GM12878 (cell line): ENCODE data around the gene MAPRE2. TPM values are rescaled to one million over a fixed set of nuclear protein-coding genes. Genes with fewer than 3 reads are reported as not detected.
A peak's percentile ranks its signal among the peaks of the same experiment; 100 is the strongest.

Experiments
- ATF7 ChIP-seq: fragments of 450-650 bp; IDR thresholded peaks from 2 replicates; pipeline ENCODE4 v1.6.1; 2016; ENCODE audit warnings: low read depth, mild to moderate bottlenecking
- CREB1 ChIP-seq: IDR thresholded peaks from 2 replicates; pipeline ENCODE4 v1.6.1; 2012; ENCODE audit warnings: low read depth, mild to moderate bottlenecking, inconsistent platforms
- EP300 ChIP-seq, 2 experiments: fragments of 150-350 bp in 1 of 2; IDR thresholded peaks; 2 replicates each; pipeline ENCODE4 v1.6.1; 2011 to 2012; ENCODE audit warnings: low read depth in 2 of 2, low read length in 2 of 2, borderline replicate concordance in 1 of 2, improper control_type of control experiment in 1 of 2, inconsistent platforms in 1 of 2; ENCODE audit not compliant: control insufficient read depth in 1 of 2
- IRF4 ChIP-seq: IDR thresholded peaks from 2 replicates; pipeline ENCODE4 v1.6.1; 2011; ENCODE audit warnings: low read depth, low read length
- JUNB ChIP-seq: IDR thresholded peaks from 2 replicates; pipeline ENCODE4 v1.6.1; 2016; ENCODE audit warnings: antibody characterized with exemption, mild to moderate bottlenecking
- PAX5 ChIP-seq: IDR thresholded peaks from 2 replicates; pipeline ENCODE4 v1.6.1; 2011; ENCODE audit warnings: low read depth, low read length, borderline replicate concordance
- PML ChIP-seq: IDR thresholded peaks from 2 replicates; pipeline ENCODE4 v1.6.1; 2012; ENCODE audit warnings: low read length, inconsistent platforms
- POLR2AphosphoS2 ChIP-seq: IDR thresholded peaks from 2 replicates; pipeline ENCODE4 v1.6.1; 2011; ENCODE audit warnings: low read depth, mild to moderate bottlenecking, low read length, improper control_type of control experiment, moderate library complexity
- POLR2AphosphoS5 ChIP-seq: IDR thresholded peaks from 2 replicates; pipeline ENCODE4 v1.6.1; 2011; ENCODE audit warnings: mild to moderate bottlenecking, low read length, inconsistent platforms
- SIX5 ChIP-seq: IDR thresholded peaks from 2 replicates; pipeline ENCODE4 v1.6.1; 2011; ENCODE audit warnings: mild to moderate bottlenecking, low read depth, low read length, moderate library complexity; ENCODE audit not compliant: severe bottlenecking
- SMAD5 ChIP-seq: IDR thresholded peaks from 2 replicates; pipeline ENCODE4 v1.6.1; 2016; ENCODE audit warnings: antibody characterized with exemption, low read depth
- SREBF1 ChIP-seq: IDR thresholded peaks from 2 replicates; pipeline ENCODE4 v1.6.1; 2012; ENCODE audit warnings: mild to moderate bottlenecking, low read length
- SUPT20H ChIP-seq: IDR thresholded peaks from 2 replicates; pipeline ENCODE4 v1.6.1; 2011; ENCODE audit warnings: low read depth, mild to moderate bottlenecking, low read length, moderate library complexity, borderline replicate concordance; ENCODE audit not compliant: control insufficient read depth
- ZNF24 ChIP-seq: fragments of 450-650 bp; IDR thresholded peaks from 2 replicates; pipeline ENCODE4 v1.6.1; 2017; ENCODE audit warnings: antibody characterized with exemption, mild to moderate bottlenecking
- ZNF274 ChIP-seq: IDR thresholded peaks from one replicate; pipeline ENCODE4 v1.8.0; 2011; ENCODE audit not compliant: insufficient read length, insufficient read depth
- polyA plus RNA-seq, 11 experiments: library from polyadenylated mRNA; depleted of rRNA in 4 of 11; unstranded in 6 of 11; stranded (reverse) in 5 of 11; fragments of >200 nt; fragmentation: Nextera tagmentation in 4 of 11; fragmentation: Illumina TruSeq in 1 of 11; extraction: Ambion mirVana in 4 of 11; extraction: Trizol in 1 of 11; gene quantifications; 1 replicate in 1 of 11; 2 replicates in 10 of 11; pipeline versions ENCODE4 v1.2.1 to v1.2.3, GENCODE V29; 2011 to 2016; ENCODE audit warnings: inconsistent platforms in 2 of 11, missing spikeins in 2 of 11, low read depth in 1 of 11
- total RNA-seq, 4 experiments: library from RNA; depleted of rRNA in 3 of 4; stranded (reverse); fragments of >200 nt in 3 of 4; fragmentation: Illumina TruSeq in 1 of 4; extraction: Trizol in 1 of 4; gene quantifications; 2 replicates each; pipeline versions ENCODE4 v1.2.1 to v1.2.3, GENCODE V29; 2013 to 2021
- TF ChIP-seq, protein P1 (sequence below): fragments of 450-650 bp; formaldehyde crosslinking; IDR thresholded peaks from 2 replicates; pipeline ENCODE4 v1.5.0; 2022; ENCODE audit warnings: mild to moderate bottlenecking, missing genetic modification characterization
- TF ChIP-seq, protein P2 (sequence below): IDR thresholded peaks from 2 replicates; pipeline ENCODE4 v1.6.1; 2011; ENCODE audit warnings: borderline replicate concordance, low read depth, mild to moderate bottlenecking, moderate library complexity, mixed read lengths, low read length; ENCODE audit not compliant: insufficient read depth; ENCODE audit errors: extremely low read length
- TF ChIP-seq, protein P3 (sequence below): IDR thresholded peaks from 2 replicates; pipeline ENCODE4 v1.6.1; 2011; ENCODE audit warnings: borderline replicate concordance, low read depth, mild to moderate bottlenecking, moderate library complexity, low read length; ENCODE audit not compliant: insufficient read depth, poor library complexity, severe bottlenecking
- TF ChIP-seq, protein P4 (sequence below): IDR thresholded peaks from 2 replicates; pipeline ENCODE4 v1.6.1; 2012; ENCODE audit warnings: low read depth, low read length, improper control_type of control experiment
- TF ChIP-seq, protein P5 (sequence below): IDR thresholded peaks from 2 replicates; pipeline ENCODE4 v1.6.1; 2011; ENCODE audit warnings: mild to moderate bottlenecking, low read depth, low read length, moderate library complexity; ENCODE audit not compliant: insufficient replicate concordance

The MAPRE2 gene
- total and polyA plus RNA-seq, 10 of the 15 experiments (the other 5 are each of a cell fraction or from before 2014, with no cell fraction given), result 11.0 to 50.6 (median 24.0) TPM

DNA sequence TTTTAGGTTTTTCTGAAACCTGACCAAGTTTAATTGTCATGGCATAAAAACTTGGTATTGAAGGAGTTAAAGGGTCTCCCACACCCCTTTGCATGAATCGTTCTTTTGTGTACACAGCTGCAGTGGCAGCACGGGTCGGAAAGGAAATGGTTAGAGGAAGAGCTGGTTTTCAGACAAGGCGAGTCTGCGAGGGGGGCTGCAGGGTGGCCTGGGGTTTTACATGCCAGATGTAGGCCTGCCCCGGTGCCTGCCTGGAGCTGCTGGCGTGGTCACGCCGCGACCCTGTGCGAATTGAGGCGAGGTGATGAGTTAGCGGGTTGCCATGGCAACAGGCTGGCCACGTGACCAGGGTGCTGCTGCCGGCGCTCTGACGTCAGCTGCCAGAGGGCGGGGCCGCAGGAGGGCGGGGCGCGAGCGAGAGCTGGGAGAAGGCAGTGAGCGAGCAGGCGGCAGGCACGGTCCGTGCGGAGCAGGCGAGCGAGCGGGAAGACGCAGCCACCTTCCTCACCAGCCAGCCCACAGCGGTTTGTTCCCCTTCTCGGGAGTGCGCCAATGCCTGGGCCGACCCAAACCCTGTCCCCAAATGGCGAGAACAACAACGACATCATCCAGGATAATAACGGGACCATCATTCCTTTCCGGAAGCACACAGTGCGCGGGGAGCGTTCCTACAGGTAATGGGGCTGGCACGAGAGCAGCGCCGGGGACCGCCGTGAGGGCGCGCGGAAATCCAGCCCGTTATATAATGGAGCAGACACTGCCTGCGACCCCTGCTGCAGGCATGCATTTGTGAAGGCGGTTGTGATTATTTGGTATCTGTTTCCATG, at the start of gene MAPRE2 (continued):
- TF ChIP-seq POLR2AphosphoS2 (peak; percentile 86; the same call in 1 of the 2 replicates), PML (no peak), ZNF24 (no peak), SMAD5 (no peak; the same call in 1 of the 2 replicates), PAX5 (no peak), JUNB (no peak), ZNF274 (no peak), ATF7 (peak; percentile 47; the same call in 1 of the 2 replicates), SREBF1 (no peak), SIX5 (no peak), POLR2AphosphoS5 (peak; percentile 91), IRF4 (no peak), EP300 (IDR thresholded peaks at IDR 0.05; ENCODE audit: borderline replicate concordance in 1 of 2, control insufficient read depth in 1 of 2, low read depth in 2 of 2, low read length in 2 of 2) (peak in 1 of 2 experiments; percentile 43; a peak in 2 of 4 replicates), SUPT20H (no peak), CREB1 (peak; percentile 92)
- TF ChIP-seq, protein P1, sequence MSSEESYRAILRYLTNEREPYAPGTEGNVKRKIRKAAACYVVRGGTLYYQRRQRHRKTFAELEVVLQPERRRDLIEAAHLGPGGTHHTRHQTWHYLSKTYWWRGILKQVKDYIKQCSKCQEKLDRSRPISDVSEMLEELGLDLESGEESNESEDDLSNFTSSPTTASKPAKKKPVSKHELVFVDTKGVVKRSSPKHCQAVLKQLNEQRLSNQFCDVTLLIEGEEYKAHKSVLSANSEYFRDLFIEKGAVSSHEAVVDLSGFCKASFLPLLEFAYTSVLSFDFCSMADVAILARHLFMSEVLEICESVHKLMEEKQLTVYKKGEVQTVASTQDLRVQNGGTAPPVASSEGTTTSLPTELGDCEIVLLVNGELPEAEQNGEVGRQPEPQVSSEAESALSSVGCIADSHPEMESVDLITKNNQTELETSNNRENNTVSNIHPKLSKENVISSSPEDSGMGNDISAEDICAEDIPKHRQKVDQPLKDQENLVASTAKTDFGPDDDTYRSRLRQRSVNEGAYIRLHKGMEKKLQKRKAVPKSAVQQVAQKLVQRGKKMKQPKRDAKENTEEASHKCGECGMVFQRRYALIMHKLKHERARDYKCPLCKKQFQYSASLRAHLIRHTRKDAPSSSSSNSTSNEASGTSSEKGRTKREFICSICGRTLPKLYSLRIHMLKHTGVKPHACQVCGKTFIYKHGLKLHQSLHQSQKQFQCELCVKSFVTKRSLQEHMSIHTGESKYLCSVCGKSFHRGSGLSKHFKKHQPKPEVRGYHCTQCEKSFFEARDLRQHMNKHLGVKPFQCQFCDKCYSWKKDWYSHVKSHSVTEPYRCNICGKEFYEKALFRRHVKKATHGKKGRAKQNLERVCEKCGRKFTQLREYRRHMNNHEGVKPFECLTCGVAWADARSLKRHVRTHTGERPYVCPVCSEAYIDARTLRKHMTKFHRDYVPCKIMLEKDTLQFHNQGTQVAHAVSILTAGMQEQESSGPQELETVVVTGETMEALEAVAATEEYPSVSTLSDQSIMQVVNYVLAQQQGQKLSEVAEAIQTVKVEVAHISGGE (CRISPR knock-in tag), result no peak
- TF ChIP-seq, protein P2, sequence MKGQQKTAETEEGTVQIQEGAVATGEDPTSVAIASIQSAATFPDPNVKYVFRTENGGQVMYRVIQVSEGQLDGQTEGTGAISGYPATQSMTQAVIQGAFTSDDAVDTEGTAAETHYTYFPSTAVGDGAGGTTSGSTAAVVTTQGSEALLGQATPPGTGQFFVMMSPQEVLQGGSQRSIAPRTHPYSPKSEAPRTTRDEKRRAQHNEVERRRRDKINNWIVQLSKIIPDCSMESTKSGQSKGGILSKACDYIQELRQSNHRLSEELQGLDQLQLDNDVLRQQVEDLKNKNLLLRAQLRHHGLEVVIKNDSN, result peak; percentile 97
- TF ChIP-seq, protein P3, sequence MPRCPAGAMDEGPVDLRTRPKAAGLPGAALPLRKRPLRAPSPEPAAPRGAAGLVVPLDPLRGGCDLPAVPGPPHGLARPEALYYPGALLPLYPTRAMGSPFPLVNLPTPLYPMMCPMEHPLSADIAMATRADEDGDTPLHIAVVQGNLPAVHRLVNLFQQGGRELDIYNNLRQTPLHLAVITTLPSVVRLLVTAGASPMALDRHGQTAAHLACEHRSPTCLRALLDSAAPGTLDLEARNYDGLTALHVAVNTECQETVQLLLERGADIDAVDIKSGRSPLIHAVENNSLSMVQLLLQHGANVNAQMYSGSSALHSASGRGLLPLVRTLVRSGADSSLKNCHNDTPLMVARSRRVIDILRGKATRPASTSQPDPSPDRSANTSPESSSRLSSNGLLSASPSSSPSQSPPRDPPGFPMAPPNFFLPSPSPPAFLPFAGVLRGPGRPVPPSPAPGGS, result no peak
- TF ChIP-seq, protein P4, sequence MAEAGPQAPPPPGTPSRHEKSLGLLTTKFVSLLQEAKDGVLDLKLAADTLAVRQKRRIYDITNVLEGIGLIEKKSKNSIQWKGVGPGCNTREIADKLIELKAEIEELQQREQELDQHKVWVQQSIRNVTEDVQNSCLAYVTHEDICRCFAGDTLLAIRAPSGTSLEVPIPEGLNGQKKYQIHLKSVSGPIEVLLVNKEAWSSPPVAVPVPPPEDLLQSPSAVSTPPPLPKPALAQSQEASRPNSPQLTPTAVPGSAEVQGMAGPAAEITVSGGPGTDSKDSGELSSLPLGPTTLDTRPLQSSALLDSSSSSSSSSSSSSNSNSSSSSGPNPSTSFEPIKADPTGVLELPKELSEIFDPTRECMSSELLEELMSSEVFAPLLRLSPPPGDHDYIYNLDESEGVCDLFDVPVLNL, result no peak
- TF ChIP-seq, protein P5, sequence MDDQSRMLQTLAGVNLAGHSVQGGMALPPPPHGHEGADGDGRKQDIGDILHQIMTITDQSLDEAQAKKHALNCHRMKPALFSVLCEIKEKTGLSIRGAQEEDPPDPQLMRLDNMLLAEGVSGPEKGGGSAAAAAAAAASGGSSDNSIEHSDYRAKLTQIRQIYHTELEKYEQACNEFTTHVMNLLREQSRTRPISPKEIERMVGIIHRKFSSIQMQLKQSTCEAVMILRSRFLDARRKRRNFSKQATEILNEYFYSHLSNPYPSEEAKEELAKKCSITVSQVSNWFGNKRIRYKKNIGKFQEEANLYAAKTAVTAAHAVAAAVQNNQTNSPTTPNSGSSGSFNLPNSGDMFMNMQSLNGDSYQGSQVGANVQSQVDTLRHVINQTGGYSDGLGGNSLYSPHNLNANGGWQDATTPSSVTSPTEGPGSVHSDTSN, result no peak
